HepG2 (cell line): ENCODE results near the gene TMEM220. TPM values are rescaled to one million over a fixed set of nuclear protein-coding genes. Genes with fewer than 3 reads are reported as not detected.

ENCODE experiments used
- ARNTL ChIP-seq: sonication (generic); formaldehyde crosslinking; IDR thresholded peaks from 2 replicates; pipeline ENCODE4 v1.4.0; 2020; ENCODE audit warnings: mild to moderate bottlenecking, missing genetic modification reagents
- ATF4 ChIP-seq, 2 experiments: fragments of 450-650 bp in 1 of 2; sonication (generic) in 1 of 2; formaldehyde crosslinking; IDR thresholded peaks; 2 replicates each; pipeline versions ENCODE4 v1.5.0 to v1.8.0; 2020 to 2022; ENCODE audit warnings: mild to moderate bottlenecking in 1 of 2, missing genetic modification reagents in 1 of 2
- ATF6 ChIP-seq: sonication (generic); formaldehyde crosslinking; conservative IDR thresholded peaks from 2 replicates; pipeline ENCODE4 v1.4.0; 2020; ENCODE audit warnings: missing genetic modification reagents
- ATF7-NPFF ChIP-seq: sonication (generic); formaldehyde crosslinking; IDR thresholded peaks from 2 replicates; pipeline ENCODE4 v1.8.1; 2023; ENCODE audit warnings: mild to moderate bottlenecking, low read depth, missing genetic modification reagents, moderate library complexity
- E2F5 ChIP-seq: sonication (generic); formaldehyde crosslinking; conservative IDR thresholded peaks from 2 replicates; pipeline ENCODE4 v1.4.0; 2020; ENCODE audit warnings: missing genetic modification reagents
- FIP1L1 ChIP-seq: fragments of 200-400 bp; formaldehyde crosslinking; IDR thresholded peaks from 2 replicates; pipeline ENCODE4 v1.6.1; 2018; ENCODE audit warnings: low read depth, mild to moderate bottlenecking, low read length, moderate library complexity, borderline replicate concordance; ENCODE audit not compliant: insufficient read depth
- GLMP ChIP-seq: sonication (generic); formaldehyde crosslinking; IDR thresholded peaks from 2 replicates; pipeline ENCODE4 v1.9.0; 2021; ENCODE audit warnings: missing genetic modification reagents, mild to moderate bottlenecking, borderline replicate concordance
- HDAC1 ChIP-seq: sonication (generic); formaldehyde crosslinking; IDR thresholded peaks from 2 replicates; pipeline ENCODE4 v1.5.1; 2020; ENCODE audit warnings: mild to moderate bottlenecking, missing genetic modification reagents
- LCORL ChIP-seq, 2 experiments: fragments of 450-650 bp in 1 of 2; sonication (generic) in 1 of 2; formaldehyde crosslinking in 1 of 2; IDR thresholded peaks; 2 replicates each; pipeline versions ENCODE4 v1.5.0 to v1.6.1; 2017 to 2020; ENCODE audit warnings: antibody characterized with exemption in 1 of 2, missing genetic modification reagents in 1 of 2
- MIER2 ChIP-seq: IDR thresholded peaks from 2 replicates; pipeline ENCODE4 v1.6.1; 2016; ENCODE audit warnings: missing biosample characterization, missing genetic modification reagents
- SMARCE1 ChIP-seq: fragments of 450-650 bp; IDR thresholded peaks from 2 replicates; pipeline ENCODE4 v1.6.1; 2017; ENCODE audit warnings: borderline replicate concordance
- SOX6 ChIP-seq, 2 experiments: fragments of 450-650 bp in 1 of 2; sonication (generic) in 1 of 2; formaldehyde crosslinking in 1 of 2; IDR thresholded peaks; 2 replicates each; pipeline versions ENCODE4 v1.4.0 to v1.6.1; 2017 to 2020; ENCODE audit warnings: antibody characterized with exemption in 1 of 2, mild to moderate bottlenecking in 1 of 2, missing genetic modification reagents in 1 of 2
- ZNF333 ChIP-seq: sonication (generic); formaldehyde crosslinking; IDR thresholded peaks from 2 replicates; pipeline ENCODE4 v1.4.0; 2020; ENCODE audit warnings: mild to moderate bottlenecking, missing genetic modification reagents, borderline replicate concordance
- ZNF672 ChIP-seq: sonication (generic); formaldehyde crosslinking; IDR thresholded peaks from 2 replicates; pipeline ENCODE4 v1.8.1; 2022; ENCODE audit warnings: missing genetic modification reagents
- ZNF777 ChIP-seq: sonication (generic); formaldehyde crosslinking; IDR thresholded peaks from 2 replicates; pipeline ENCODE4 v1.4.0; 2020; ENCODE audit warnings: missing genetic modification reagents
- ZNF792 ChIP-seq: IDR thresholded peaks from 2 replicates; pipeline ENCODE4 v1.6.1; 2016
- ZNF83 ChIP-seq: sonication (generic); formaldehyde crosslinking; IDR thresholded peaks from 2 replicates; pipeline ENCODE4 v1.4.0; 2020; ENCODE audit warnings: missing genetic modification reagents, mild to moderate bottlenecking, borderline replicate concordance
- polyA plus RNA-seq, 8 experiments: library from polyadenylated mRNA; depleted of rRNA in 3 of 8; stranded (reverse) in 7 of 8; unstranded in 1 of 8; fragments of >200 nt; fragmentation: Illumina TruSeq in 4 of 8; extraction: Trizol in 4 of 8; gene quantifications; 2 replicates each; pipeline versions ENCODE4 v1.2.1 to v1.2.3, GENCODE V29; 2011 to 2016; ENCODE audit warnings: low read depth in 4 of 8, missing spikeins in 1 of 8, mixed read lengths in 1 of 8; ENCODE audit not compliant: insufficient read depth in 1 of 8
- total RNA-seq, 5 experiments: library from RNA; depleted of rRNA; stranded (reverse); fragments of >200 nt; fragmentation: Illumina TruSeq; extraction: Trizol; gene quantifications; 2 replicates each; pipeline ENCODE4 v1.2.3, GENCODE V29; 2016; ENCODE audit warnings: low read depth in 1 of 5
- TF ChIP-seq, protein P1 (sequence below): sonication (generic); formaldehyde crosslinking; IDR thresholded peaks from 2 replicates; pipeline ENCODE4 v1.5.0; 2020; ENCODE audit warnings: missing genetic modification reagents
- TF ChIP-seq, protein P2 (sequence below): IDR thresholded peaks from 2 replicates; pipeline ENCODE4 v1.6.1; 2016; ENCODE audit warnings: low read depth

TMEM220 gene
- total and polyA plus RNA-seq, 2 of the 13 experiments (the other 11 are each of a cell fraction or from before 2014, with no cell fraction given) = 1.3 to 2.2 TPM

DNA sequence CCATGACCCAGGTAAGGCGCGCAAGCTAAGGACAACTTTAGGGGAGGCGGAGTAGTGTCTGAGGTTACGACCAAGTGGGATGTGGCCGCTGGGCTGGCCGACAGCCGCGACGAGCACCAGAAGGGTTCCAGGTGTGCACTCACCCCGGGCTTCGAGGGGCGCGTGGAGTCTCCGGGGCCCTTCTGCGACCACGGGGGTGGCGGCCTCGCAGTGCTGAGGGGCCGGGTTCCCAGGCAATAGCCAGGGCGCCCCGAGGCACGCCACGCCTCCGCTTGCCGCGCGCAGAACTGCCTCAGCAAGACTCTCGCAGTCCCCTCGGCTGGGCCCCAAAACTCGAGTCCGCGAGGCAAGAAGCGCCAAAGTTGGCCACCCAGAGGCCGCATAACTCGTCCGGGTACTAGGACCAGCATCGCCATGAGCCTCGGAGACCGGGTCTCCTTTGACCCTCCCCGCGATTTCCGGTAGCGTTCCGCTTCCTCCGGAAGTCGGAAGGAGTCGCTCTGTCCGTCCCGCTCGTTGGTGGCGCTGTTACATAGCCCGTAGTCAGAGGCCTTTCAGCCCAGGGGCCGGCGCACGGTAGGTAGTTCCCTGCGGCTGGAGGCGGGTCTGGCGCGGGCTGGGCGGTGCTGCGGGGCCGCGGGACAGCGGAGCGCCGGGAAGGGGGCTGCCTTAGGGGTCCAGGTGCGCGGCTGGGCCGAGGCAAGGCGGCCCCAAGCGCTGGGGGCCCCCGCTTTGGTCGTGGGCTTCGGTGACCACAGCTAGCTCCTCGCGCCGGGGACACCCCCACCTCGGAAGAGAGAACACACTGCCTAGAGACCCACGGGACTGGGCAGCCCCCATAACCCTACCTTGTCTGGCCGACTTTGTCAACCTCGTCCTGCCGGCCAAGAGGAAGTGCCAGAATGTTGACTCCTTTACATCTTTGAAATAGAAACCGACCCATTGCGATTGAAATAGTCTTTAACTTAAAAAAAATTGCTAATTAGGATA is 32.4 kb downstream of the TMEM220 start, which contains the start of the genes ADPRM and SCO1 (continued):
- TF ChIP-seq ATF6 (CRISPR knock-in tag) = no peak
- TF ChIP-seq, protein P1, sequence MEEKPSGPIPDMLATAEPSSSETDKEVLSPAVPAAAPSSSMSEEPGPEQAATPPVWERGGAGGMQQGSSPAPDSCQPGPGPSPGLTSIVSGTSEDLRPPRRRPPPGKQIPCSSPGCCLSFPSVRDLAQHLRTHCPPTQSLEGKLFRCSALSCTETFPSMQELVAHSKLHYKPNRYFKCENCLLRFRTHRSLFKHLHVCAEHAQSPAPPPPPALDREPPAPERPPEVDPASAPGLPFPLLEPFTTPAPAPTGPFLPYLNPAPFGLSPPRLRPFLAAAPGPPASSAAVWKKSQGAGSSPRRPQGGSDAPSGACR (CRISPR knock-in tag) = peak; percentile 32
- TF ChIP-seq MIER2 (CRISPR knock-in tag) = no peak
- TF ChIP-seq E2F5 = no peak
- no peak for TF ChIP-seq ZNF672 (CRISPR knock-in tag)
- TF ChIP-seq ZNF333 (CRISPR knock-in tag) = no peak
- TF ChIP-seq GLMP (CRISPR knock-in tag) = no peak
- TF ChIP-seq HDAC1 (CRISPR knock-in tag) = peak; percentile 95
- peak; percentile 55 for TF ChIP-seq ZNF777 (CRISPR knock-in tag)
- no peak for TF ChIP-seq SOX6 (IDR thresholded peaks at IDR 0.05)
- TF ChIP-seq SOX6 (CRISPR knock-in tag; IDR thresholded peaks at IDR 0.05) = no peak
- TF ChIP-seq ZNF83 (CRISPR knock-in tag) = no peak
- no peak; the same call in 1 of the 2 replicates for TF ChIP-seq ATF7-NPFF
- no peak for TF ChIP-seq SMARCE1
- peak; percentile 54; the same call in 1 of the 2 replicates for TF ChIP-seq ARNTL (CRISPR knock-in tag)
- TF ChIP-seq ZNF792 (CRISPR knock-in tag) = peak; percentile 91
- TF ChIP-seq ATF4 (CRISPR knock-in tag; IDR thresholded peaks at IDR 0.05) = no peak
- TF ChIP-seq, protein P2, sequence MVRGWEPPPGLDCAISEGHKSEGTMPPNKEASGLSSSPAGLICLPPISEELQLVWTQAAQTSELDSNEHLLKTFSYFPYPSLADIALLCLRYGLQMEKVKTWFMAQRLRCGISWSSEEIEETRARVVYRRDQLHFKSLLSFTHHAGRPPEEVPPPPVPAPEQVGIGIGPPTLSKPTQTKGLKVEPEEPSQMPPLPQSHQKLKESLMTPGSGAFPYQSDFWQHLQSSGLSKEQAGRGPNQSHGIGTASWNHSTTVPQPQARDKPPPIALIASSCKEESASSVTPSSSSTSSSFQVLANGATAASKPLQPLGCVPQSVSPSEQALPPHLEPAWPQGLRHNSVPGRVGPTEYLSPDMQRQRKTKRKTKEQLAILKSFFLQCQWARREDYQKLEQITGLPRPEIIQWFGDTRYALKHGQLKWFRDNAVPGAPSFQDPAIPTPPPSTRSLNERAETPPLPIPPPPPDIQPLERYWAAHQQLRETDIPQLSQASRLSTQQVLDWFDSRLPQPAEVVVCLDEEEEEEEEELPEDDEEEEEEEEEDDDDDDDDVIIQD = peak; percentile 89
- no peak for TF ChIP-seq LCORL (IDR thresholded peaks at IDR 0.05)
- 0 out of 2 replicates have a peak, but pooled peaks have one; percentile 48 for TF ChIP-seq LCORL (CRISPR knock-in tag; IDR thresholded peaks at IDR 0.05)
- TF ChIP-seq FIP1L1 = no peak; the same call in 1 of the 2 replicates
